Gastroesophageal sphincter (tissue), 3 donors: Measurements from ENCODE around the gene KBTBD6.

Experiments
- EP300 ChIP-seq: sonication (generic); formaldehyde crosslinking; IDR thresholded peaks from one replicate; pipeline ENCODE4 v1.6.1; 2017; ENCODE audit warnings: antibody characterized with exemption, mild to moderate bottlenecking
- POLR2A ChIP-seq, 2 donors: fragments of 450-650 bp; IDR thresholded peaks; one replicate each; pipeline ENCODE4 v1.6.1; 2017; ENCODE audit warnings: antibody characterized with exemption in 2 of 2, mild to moderate bottlenecking in 2 of 2, moderate library complexity in 1 of 2
- POLR2AphosphoS5 ChIP-seq: sonication (generic); formaldehyde crosslinking; IDR thresholded peaks from one replicate; pipeline ENCODE4 v1.6.1; 2017; ENCODE audit warnings: antibody characterized with exemption
- TF ChIP-seq, protein P1 (sequence below), 4 experiments: fragments of 200-600 bp in 2 of 4; fragments of 450-650 bp in 2 of 4; sonication (generic) in 1 of 4; IDR thresholded peaks; one replicate each; pipeline ENCODE4 v1.5.1; 2017 to 2019; ENCODE audit warnings: antibody characterized with exemption in 4 of 4, mild to moderate bottlenecking in 2 of 4, moderate library complexity in 2 of 4

- TF ChIP-seq, protein P1, sequence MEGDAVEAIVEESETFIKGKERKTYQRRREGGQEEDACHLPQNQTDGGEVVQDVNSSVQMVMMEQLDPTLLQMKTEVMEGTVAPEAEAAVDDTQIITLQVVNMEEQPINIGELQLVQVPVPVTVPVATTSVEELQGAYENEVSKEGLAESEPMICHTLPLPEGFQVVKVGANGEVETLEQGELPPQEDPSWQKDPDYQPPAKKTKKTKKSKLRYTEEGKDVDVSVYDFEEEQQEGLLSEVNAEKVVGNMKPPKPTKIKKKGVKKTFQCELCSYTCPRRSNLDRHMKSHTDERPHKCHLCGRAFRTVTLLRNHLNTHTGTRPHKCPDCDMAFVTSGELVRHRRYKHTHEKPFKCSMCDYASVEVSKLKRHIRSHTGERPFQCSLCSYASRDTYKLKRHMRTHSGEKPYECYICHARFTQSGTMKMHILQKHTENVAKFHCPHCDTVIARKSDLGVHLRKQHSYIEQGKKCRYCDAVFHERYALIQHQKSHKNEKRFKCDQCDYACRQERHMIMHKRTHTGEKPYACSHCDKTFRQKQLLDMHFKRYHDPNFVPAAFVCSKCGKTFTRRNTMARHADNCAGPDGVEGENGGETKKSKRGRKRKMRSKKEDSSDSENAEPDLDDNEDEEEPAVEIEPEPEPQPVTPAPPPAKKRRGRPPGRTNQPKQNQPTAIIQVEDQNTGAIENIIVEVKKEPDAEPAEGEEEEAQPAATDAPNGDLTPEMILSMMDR (IDR thresholded peaks at IDR 0.05): no peak
- TF ChIP-seq POLR2A (IDR thresholded peaks at IDR 0.05) (no peak), POLR2AphosphoS5 (no peak), EP300 (no peak)
These were observed 26.6 kb upstream of the KBTBD6 start for GRCh38 chr13:41159174-41159573.
